ENCODE measurements around the gene PRC1.
"Not testable (repeated sequence)": the region's sequence is repeated elsewhere in the genome, so short reads cannot be mapped to it uniquely, and the experiment has no call there.

Gene PRC1

GRCh38 chr15:90931828-90932659 is 62.3 kb downstream of the PRC1 start, which contains the start of gene HDDC3:
HDDC3 (minus strand) TSS chr15:90932549; CDS start chr15:90932540, 9 bp downstream.
- peak; percentile 75 for DNase-seq

GRCh38 chr15:90931575-90931827 is 62.8 kb downstream of the PRC1 start:
- no peak for DNase-seq

GRCh38 chr15:90930861-90931574 is 63.3 kb downstream of the PRC1 start:
- DNase-seq, result no peak

- no peak for DNase-seq
These were observed 64.9 kb downstream of the PRC1 start for GRCh38 chr15:90929246-90930019.

- DNase-seq, result not testable (repeated sequence)
These were observed 66.2 kb downstream of the PRC1 start for GRCh38 chr15:90928106-90928505.

- not testable (repeated sequence) for DNase-seq
These were observed 67.6 kb downstream of the PRC1 start for GRCh38 chr15:90926766-90927165.

- DNase-seq, result no peak
These were observed 70.0 kb downstream of the PRC1 start for GRCh38 chr15:90924375-90924774.

GRCh38 chr15:90922712-90923322 is 71.5 kb downstream of the PRC1 start:
- not testable (repeated sequence) for DNase-seq

GRCh38 chr15:90921887-90922286 is 72.4 kb downstream of the PRC1 start:
- no peak for DNase-seq

- no peak for DNase-seq
These were observed 75.5 kb downstream of the PRC1 start for GRCh38 chr15:90918835-90919234.

- no peak for DNase-seq
These were observed 76.1 kb downstream of the PRC1 start for GRCh38 chr15:90918034-90918788.

GRCh38 chr15:90917569-90917968 is 76.8 kb downstream of the PRC1 start:
- no peak for DNase-seq

GRCh38 chr15:90916461-90916860 is 77.9 kb downstream of the PRC1 start:
- no peak for DNase-seq

Measured in SIG-M5 (cell line).